ENCODE results near the gene AIMP1.
"Not testable (repeated sequence)": the region's sequence is repeated elsewhere in the genome, so short reads cannot be mapped to it uniquely, and the experiment has no call there.

The AIMP1 gene

DNA sequence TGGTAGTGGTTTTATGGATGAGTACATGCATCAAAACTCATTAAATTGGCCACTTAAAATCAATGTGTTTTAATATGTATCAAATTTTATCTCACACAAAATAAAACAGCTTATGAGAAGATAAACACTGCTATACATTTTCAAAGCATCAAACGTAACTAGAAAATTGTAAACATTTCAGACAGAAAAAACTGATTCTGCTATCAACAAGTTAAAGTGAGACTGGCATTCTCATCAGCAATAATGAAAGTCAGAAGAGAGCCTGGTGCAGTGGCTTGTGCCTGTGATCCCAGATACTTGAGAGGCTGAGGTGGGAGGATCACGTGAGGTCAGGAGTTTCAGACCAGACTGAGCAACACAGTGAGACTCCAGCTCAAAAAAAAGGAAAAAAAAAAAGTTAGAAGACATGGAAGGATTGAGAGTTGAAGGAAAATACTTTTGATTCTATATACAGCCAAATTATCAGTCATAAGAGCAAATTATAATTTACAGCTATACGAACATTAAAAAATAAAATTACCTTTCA lies 3.3 kb upstream of the AIMP1 start:
- no peak for DNase-seq (ENCODE audit: low read depth)

DNA sequence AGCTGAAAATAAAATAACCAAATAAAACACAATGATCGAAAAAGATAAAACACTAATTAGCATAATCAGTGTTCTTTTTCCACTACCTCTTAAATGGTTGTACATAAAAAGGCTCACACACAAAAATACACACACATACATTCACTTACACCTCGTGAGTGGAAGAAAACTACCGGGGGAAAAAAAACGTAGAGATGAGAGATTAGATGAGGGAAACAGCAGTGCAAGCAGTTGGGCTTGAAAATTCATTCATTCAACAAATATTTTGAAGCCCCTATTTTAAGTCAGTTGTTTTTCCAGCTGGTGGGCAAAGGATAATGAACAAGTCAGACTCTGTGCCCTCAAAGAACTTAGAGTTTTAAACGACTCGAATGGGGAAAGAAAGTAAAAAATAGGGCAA lies 1.4 kb upstream of the AIMP1 start:
- DNase-seq (ENCODE audit: low read depth) = no peak

DNA sequence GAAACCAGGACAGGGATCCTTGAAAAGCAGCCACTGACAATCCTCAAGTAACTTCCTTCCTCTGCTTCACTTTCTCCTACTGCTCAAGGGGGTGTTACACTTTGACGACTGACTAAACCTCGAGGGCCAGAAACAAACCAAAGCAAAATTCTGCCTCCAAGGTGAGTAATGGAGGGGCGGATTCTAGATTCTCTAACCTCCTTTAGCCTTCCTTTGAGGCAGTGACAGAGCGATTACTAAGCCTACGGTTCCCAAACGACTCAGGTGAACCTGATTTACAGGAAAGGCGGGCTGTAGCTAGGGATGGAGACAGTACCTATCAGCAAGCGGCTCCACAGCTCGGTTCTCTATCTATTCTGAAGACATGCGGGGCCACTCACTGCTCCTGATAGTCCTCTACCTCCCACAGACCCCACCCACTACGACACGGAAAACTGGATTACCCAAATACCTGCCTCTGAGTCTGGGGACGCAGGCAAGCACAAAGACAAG lies 828 bp upstream of the AIMP1 start:
- DNase-seq (ENCODE audit: low read depth) = no peak

DNA sequence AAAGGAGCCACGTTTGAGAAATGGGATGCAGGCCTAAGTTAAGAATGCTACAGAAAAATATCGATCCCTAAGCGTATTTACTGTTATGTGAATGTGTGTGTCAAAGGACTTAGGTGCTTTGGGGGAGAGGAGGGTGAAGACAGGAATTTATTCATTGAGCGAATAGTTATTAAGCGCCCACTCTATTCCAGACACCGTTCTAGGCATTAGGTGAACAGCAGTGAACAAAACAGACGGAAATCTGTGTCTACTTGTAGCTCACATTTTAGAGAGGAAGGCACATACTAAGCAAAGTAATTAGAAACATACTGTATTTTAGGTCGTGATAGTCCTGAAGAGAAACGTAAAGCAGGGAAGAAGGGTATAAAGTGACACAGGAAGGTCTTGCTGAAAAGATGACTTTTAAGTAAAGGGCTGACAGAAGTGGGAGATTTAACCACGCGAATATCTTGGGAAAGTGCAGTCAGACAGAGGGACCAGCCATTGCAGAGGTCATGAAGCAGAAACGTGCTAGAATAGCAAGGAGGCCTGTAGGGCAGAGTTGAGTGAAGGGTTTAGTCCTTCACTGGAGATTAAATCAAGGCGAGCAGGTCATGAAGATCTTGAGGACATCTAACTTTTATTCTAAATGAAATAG lies 541 bp downstream of the AIMP1 start:
- DNase-seq (ENCODE audit: low read depth) = no peak

DNA sequence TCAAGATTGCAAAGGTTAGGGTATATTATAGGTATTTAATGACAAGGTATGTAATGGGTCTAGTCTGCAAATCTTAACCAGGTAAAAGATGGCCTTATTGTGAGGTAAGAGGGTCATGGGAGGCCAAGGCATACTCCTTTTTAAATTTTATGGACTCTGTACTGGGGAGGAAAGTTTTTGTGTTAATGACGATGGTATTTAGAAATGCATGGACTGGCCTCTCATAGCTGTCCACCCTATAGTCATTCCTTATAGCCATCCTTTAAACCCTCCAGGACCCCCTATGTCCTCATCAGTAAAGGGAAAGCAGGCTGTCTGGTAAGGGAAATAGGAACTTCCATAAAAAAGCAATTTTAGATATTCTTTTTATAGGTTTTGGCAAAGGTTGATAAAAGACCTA lies 1.5 kb downstream of the AIMP1 start:
- DNase-seq (ENCODE audit: low read depth) = no peak

DNA sequence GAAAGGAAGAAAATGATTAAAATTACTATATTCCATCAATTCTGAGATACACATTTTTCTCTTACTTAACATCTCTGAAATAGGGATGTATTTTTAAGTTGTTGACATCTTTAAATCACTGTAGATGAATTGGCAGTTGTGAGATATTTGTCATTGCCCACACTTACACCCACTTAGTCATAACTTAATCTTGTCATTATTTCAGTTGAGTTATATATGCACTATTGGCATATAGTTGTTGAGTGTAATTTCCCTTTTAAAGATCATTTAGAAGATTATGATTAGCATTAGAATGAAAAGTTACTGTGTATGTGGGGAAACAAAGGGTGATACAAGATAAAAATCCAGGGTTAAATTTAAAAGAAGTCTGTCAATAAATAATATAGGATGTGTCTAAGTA lies 2.2 kb downstream of the AIMP1 start:
- no peak for DNase-seq (ENCODE audit: low read depth)

DNA sequence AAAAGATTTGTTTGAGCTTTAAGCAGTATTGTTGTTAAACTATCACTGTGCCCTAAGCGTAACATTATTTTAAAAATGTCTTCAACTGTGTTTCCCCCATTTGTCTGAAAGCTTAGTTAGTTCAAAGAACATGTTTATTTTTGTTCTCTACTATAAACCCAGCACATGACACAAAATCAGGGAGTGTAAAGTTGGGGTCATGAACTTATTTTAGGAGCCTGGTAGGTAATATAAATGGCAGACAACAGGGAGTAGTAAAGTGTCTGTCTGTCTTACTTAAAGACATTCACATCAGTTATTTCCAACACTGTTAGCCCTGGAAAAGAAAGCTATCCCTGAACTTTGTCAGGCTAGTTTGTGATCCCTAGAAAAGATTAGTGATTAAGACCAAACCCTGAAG lies 3.9 kb downstream of the AIMP1 start:
- no peak for DNase-seq (ENCODE audit: low read depth)

DNA sequence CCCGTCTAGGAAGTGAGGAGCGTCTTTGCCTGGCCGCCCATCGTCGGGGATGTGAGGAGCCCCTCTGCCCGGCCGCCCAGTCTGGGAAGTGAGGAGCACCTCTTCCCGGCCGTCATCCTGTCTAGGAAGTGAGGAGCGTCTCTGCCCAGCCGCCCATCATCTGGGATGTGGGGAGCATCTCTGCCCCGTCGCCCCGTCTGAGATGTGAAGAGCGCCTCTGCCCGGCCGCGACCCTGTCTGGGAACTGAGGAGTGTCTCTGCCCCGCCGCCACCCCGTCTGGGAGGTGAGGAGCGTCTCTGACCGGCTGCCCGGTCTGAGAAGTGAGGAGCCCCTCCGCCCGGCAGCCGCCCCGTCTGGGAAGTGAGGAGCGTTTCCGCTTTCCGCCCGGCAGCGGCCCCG lies 4.8 kb downstream of the AIMP1 start:
- DNase-seq (ENCODE audit: low read depth) = not testable (repeated sequence)

DNA sequence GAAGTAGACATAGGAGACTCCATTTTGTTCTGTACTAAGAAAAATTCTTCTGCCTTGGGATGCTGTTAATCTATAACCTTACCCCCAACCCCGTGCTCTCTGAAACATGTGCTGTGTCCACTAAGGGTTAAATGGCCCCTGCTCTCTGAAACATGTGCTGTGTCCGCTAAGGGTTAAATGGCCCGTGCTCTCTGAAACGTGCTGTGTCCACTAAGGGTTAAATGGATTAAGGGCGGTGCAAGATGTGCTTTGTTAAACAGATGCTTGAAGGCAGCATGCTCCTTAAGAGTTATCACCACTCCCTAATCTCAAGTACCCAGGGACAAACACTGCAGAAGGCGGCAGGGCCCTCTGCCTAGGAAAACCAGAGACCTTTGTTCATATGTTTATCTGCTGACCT lies 5.5 kb downstream of the AIMP1 start:
- not testable (repeated sequence) for DNase-seq (ENCODE audit: low read depth)

DNA sequence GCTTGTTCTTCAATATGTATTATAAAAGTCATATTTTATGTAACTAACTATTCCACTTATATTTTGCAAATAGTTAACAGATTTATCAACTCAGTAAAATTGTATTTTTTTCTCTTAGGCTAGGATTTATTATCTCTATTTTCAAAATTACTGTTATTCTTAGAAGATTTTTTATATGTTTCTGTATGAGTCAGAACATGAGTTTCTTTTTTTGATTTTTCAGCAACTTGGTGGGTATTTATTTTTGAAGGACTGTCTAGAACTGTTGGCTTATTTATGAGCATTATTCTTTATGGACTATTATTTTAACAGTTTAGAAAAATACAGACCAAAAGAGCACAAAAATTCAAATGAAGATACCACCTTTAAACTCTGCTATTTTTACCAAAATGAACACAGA lies 6.8 kb downstream of the AIMP1 start:
- no peak for DNase-seq (ENCODE audit: low read depth)

DNA sequence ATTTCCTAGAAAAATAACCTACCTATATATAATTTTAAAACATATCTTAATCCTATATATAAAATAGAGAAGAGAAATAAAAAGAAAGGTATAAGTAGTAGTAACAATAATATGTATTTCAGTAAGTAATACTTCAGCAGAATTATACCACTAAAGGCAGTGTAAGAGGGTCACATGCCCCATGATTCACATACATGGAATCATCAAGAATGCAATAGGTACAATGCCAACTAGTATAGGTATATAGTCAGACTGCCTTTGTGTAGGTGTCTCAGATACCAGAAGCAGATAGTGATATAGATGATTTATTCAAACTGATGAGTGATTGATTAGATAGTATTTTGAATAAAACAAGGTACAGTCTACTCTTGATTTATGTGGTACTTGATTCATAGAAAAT lies 9.4 kb downstream of the AIMP1 start:
- no peak for DNase-seq (ENCODE audit: low read depth)

DNA sequence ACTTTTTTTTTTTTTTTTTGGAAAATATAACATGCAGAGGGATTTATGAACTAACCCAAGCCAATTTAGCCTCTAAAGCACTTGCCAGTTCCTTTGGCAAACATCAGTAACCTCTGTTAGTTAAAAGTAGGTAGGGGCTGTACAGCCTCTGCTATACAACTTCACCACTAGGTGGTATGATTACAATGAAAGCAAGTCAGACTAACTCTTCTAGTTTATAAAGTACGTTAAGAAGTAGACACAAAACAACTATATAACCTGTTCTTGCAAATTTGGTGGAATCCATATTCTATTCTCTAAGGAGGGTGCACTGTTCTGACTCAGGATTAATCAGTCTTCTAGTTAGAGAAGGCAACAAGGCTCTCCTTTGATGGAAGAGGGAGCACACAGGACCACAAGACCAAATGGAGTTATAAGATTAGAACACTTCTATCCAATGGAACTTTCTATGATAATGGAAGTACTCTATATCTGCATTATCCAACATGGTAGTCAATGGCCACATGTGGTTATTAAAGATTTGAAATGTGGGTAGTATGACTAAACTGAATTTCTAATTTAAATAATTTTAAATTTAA lies 12.8 kb downstream of the AIMP1 start:
- no peak for DNase-seq (ENCODE audit: low read depth)

DNA sequence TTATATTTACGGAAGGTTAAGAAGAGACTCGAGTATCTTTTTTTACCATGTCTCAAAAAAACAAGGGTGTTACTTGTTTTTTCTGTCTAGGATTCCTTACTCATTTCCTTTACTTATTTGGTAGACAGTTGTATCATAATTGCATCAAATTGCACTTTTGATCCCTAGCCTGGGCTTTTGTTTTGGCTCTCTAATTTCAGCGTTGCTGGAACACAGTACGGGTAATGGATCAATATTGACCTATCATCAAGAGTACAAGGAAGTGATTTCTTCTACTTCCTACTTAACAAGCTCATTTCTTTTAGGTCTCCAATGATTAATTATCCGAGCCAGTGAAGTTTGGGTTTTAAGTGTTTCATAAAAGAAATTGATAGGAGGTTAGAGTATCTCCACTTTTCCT lies 16.8 kb downstream of the AIMP1 start:
- no peak for DNase-seq (ENCODE audit: low read depth)

DNA sequence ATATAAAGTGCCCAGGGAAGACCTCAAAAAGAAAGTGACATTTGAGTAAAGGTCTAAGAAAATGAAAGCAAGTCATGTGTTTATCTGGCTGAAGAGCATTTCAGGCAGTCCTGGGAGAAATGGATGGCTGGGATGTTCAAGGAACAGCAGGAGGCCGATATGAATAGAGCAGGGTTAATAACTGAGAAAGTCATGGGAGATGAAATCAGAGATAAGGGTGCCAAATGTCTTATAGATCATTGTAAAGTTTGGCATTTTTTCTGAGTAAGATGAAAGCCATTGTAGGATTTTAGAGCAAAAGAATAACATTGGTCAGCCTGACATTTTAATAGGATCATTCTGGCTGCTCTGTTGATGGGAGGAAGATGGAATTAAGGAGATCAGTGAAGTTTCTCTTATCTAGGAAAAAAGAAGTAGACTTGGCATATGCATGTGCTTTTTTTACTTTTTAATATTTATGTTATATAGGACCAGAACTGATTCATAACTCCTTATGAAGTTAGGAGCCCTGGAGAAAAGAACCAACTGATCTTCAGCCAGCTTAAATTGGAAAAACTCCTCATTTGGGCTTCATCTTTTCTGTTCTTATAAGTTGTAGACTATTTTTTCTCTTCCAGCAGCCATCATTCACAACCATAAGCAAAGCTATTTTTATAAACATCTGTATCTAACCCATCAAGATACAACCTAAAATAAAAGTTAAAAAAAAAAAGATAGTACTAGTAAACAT lies 18.6 kb downstream of the AIMP1 start:
- no peak for DNase-seq (ENCODE audit: low read depth)

DNA sequence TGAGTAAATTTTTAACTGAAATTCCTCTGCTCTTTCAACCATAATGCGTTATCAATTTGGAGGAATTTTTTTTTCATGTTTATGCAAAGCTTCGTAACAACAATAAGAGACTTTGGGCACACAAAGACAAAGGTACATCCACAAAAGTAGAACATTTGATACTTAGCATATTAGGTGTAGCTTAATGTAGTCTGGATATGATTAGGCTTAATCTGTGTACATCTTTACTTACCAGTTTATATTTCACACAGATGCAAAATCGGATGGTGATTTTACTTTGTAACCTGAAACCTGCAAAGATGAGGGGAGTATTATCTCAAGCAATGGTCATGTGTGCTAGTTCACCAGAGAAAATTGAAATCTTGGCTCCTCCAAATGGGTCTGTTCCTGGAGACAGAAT lies 20.3 kb downstream of the AIMP1 start:
- no peak for DNase-seq (ENCODE audit: low read depth)

DNA sequence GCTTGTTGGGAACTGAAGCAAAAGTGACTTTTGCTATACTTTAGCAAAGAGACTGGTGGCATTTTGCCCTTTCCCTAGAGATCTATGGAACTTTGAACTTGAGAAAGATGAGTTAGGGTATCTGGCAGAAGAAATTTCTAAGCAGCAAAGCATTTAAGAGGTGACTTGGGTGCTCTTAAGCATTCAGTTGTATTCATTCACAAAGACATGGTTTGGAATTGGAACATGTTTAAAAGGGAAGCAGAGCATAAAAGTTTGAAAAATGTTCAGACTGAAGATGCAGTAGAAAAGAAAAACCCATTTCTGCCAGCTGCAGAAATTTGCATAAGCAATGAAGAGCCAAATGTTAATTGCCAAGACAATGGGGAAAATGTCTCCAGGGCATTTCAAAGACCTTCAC lies 21.6 kb downstream of the AIMP1 start:
- no peak for DNase-seq (ENCODE audit: low read depth)

DNA sequence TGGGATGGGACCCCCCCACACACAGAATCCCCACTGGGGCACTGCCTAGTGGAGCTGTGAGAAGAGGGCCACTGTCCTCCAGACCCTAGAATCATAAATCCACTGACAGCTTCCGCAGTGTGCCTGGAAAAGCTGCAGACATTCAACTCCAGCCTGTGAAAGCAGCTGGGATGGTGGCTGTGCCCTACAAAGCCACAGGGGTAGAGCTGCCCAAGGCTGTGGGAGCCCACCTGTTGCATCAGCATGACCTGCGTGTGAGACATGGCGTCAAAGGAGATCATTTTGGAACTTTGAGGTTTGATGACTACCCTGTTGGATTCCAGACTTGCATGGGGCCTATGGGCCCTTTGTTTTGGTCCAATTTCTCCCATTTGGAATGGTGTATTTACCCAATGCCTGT lies 22.3 kb downstream of the AIMP1 start:
- DNase-seq (ENCODE audit: low read depth) = no peak

DNA sequence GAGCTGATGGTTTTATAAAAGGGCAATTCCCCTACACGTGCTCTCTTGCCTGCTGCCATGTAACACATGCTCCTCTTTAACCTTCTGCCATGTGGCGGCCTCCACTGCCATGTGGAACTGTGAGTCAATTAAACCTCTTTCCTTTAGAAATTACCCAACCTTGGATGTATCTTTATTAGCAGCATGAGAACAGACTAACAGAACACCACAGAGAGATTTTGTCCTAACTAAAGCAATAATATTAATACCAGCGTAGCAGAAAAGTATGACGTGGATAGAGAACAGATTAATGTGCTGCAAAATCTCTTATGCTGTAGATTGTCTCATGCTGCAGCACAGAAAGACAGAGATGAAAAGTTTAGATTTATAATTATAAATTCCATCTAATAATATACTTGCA lies 23.1 kb downstream of the AIMP1 start:
- DNase-seq (ENCODE audit: low read depth) = no peak

DNA sequence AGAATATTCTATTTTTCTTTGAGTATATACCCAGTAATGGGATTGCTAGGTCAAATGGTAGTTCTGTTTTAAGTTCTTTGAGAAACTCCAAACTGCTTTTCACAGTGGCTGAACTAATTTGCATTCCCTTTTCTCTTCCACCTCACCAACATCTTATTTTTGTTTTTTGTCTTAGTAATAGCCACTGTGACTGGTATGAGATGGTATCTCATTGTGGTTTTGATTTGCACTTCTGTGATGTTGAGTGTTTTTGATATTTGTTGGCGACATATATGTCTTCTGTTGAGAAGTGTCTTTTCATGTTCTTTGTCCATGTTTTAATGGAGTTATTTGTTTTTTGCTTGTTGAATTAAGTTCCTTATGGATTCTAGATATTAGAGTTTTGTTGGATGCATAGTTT lies 24.4 kb downstream of the AIMP1 start:
- DNase-seq (ENCODE audit: low read depth) = no peak

DNA sequence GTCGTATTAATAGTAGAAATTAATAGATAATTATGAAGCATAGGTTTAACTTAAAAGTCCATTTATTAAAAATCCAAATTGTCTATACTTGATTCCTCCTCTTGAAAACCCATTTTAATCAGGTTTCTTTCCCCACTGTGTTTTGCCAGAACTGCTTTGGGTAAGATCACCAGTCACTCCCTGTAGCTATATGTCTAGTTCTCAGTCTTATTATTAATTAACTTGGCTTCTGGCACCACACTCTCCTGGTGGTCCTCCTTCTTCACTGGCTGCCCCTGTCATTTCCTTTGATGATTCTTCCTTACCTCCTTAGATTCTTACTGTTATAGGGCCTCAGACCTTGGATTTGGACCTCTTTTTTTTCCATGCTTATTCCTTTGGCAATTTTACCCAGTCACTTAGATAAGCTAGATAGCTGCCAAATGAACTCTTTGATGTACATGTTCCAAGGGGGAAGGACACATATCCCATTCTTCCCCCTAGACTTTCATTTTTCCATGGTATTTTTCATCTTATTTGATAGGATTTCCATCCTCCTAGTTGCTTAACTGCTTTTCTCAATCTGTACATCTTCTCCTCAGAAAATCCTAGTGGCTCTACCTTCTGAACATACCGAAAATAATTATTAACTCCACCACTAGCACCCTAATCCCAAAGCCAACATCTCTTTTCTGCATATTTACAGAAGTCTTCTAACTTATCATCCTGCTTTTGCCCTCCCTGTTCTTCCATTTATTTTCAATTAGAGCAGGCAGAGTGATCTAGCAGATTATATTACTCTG lies 27.7 kb downstream of the AIMP1 start:
- DNase-seq (ENCODE audit: low read depth) = no peak

DNA sequence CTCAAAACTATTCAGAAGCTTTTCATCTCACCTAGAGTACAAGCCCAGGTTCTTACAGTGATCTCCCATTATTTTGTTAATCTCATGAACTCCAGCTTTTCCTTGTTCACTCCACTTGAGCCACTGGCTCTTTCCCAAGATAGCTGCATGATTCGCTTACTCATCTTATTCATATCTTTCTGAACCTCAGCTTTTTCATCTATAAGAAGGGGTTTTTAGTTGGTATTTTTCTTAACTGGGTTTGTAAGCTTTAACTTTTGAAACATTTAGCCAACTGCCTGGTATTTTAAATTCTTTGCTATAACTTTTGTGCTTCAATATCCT lies 28.3 kb downstream of the AIMP1 start:
- DNase-seq (ENCODE audit: low read depth) = no peak

DNA sequence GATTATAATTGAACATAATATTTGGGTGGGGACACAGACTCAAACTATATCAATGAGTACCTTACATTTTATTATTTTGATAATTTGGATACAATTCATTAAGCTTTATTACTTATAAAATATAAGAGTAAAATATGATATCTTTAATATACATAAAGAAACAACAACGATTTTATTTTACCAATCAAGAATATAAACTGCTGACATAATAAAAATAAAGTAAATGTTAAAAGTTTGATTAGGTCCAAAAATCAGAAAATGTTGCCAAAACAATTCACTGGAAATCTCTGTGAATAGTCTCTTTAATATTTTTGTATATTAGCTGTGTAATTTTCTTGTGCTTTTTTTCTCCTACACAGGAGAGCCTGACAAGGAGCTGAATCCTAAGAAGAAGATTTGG lies 30.8 kb downstream of the AIMP1 start:
- no peak for DNase-seq (ENCODE audit: low read depth)

DNA sequence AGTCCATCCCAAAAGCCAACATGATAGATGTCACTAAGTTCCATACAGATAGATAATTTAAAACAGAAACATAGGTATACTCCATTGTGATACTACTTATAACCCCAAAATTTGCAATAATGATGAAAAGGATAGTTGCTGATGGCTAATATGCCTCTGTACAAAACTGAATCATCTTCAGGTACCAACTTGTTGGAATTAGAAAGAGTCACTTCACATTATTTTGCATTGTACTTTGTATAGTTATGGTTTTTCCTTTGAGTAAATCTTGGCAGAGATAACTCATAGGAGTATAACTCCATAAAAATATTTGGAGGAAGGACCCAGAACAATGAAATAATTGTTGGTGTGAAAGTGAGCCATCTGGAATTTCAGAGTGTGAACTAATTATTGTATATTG lies 34.7 kb downstream of the AIMP1 start:
- no peak for DNase-seq (ENCODE audit: low read depth)
